Hippocampal formation (tissue), 2 donors: ENCODE data around the gene CHORDC1.
"Not testable (repeated sequence)": the region's sequence is repeated elsewhere in the genome, so short reads cannot be mapped to it uniquely, and the experiment has no call there.

ENCODE experiments used
- DNase-seq, 2 donors: peaks; one replicate each; lab custom pipeline; 2025; lab: John Stamatoyannopoulos, UW

The CHORDC1 gene

DNA sequence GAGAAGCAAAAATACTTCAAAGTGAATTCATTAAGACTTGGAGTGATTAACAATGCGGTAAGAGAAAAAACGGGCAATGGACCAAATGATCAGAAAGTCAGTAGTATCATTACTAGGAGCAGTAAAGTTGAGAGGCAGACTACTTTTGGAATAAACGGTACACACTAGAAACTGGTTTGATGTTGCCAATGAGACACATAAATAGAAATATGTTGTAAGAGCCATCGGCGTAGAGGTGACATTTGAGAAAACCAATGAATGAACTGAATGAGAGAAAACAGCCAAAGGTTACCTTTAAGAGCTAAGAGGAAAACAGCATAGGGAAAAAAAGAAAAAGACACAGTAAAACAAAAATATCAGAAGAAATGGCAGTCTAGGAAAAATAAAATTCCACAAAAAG is 6.2 kb downstream of the CHORDC1 start:
- DNase-seq = no peak

GRCh38 chr11:90213322-90213721 is 9.5 kb downstream of the CHORDC1 start:
- DNase-seq = no peak

GRCh38 chr11:90208857-90209256 is 14.0 kb downstream of the CHORDC1 start:
- no peak for DNase-seq

GRCh38 chr11:90207992-90208391 is 14.9 kb downstream of the CHORDC1 start:
- not testable (repeated sequence) for DNase-seq

DNA sequence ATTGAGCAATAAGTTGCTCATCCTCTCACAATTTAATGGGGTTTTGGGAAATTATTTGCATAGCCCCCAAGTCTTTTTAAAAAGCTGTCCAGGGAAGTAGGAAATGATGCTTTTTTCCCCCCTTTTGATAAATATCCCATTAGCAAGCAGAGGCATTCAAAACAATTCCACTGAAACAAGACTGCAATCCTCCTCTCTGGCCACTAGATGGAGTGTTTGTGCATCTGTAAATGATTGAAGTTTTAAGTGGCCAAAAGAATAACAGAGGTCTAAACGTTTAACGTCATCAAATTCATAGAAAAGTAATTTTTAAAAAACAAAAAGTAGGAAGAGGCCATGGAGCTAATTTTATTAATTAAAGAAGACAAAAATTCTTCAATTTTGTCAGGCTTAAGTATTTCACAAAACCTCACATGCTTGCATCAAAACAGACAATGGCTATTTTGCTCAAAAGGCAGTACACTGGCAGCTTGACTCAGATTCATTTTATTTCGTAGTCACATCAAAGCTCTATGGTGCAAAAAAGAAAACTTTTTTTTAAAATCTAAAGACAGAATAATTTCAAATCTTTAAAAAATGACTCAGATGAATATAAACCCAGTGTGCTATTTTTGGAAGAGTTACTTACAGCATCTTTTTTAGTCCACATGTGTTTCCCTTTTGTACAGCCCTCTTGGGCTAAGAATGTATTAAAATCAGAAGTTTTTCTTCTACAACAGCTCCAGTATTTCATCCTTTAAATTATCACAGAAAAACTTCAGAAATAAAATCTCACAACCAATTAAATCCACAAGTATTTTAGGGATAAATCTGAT is 17.8 kb downstream of the CHORDC1 start:
- peak in 1 of 2 donors; percentile 66 for DNase-seq

GRCh38 chr11:90204407-90204806 is 18.4 kb downstream of the CHORDC1 start:
- no peak for DNase-seq

GRCh38 chr11:90202342-90202741 is 20.5 kb downstream of the CHORDC1 start:
- no peak for DNase-seq

- no peak for DNase-seq
Measured at GRCh38 chr11:90197377-90197776, 25.5 kb downstream of the CHORDC1 start.

DNA sequence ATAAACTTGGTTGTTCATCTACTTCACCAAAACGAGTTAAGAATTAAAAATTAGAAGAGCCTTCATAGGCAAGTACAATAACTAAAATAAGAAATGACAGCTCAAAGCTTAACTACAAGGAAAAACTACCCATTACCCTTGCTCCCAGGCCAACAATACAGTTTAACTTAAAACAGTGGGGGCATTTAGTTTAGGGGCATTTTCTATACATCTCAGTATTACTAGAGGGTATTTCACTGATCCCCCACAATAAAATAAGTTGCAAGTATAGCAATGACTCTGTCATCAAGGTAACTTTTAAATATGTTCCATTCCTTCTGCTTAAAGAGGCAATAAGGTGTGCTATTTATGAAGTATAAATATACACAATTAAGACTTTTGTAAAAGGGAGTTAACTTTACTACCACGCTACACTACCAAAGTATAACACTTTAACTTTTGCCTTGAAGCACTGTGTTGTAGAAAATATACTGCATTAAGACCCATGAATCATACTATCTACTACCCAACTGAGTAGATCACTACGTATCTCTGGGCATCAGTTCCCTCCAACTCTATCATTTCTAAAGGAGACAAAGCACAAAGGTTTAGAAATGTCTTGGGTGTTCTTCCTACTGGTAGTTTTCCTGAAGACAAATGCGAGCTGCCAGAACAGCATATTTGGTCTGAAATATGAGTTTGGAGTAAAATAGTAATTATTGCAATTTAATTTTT is 29.8 kb downstream of the CHORDC1 start:
- no peak for DNase-seq

DNA sequence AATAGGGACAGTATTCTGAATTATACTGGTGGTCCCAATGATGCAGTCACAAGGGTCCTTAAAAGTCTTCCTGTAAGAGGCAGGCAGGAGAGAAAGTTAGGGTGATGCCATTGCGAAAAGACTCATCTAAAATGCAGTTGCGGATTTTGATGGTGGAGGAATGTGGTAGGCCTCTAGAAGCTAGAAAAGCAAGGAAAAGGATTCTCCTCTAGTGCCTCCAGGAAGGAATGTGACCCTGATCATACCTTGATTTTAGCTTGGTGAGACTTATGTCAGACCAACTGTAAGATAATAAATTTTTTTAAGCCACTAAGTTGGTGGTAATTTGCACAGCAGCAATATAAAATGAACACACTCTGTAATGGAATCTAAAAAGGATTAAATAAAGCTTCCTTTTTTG is 33.8 kb downstream of the CHORDC1 start:
- DNase-seq = no peak

DNA sequence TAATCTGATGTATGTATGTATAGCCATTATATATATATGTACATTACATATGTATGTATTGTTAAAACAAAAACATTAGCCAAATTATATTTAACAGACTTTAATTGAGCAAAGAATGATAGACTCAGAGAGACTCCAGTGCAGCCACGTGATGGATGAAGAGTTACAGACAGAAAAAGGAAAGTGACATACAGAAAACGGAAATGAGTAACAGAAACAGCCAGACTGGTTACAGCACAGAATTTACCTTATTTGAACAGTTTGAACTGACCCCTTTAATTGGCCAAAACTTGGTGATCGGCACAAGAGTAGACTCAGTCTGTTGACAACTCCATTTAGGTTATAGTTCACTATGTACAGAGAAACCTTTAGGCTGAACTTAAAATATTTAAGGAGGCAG is 35.0 kb downstream of the CHORDC1 start:
- DNase-seq = no peak

DNA sequence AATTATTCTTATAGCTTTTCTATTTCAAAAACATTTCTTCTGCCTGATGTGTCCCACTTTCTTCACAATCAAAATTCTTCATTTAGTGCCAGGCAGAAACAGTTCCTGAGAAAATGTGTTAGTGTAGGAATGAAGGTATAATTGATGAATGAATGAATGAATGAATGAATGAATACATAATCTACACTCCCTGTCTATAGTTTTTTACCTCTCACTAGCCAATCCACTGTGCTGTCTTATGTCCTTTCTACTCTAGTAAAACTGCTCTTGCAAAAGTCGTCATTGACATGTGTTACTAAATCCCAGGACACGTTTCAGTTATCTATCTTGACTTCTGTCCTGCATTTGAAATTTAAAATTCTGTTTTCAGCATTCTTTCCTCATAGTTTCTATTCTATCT is 42.9 kb downstream of the CHORDC1 start:
- no peak for DNase-seq

- no peak for DNase-seq
Measured at GRCh38 chr11:90178751-90179150, 44.1 kb downstream of the CHORDC1 start.

- DNase-seq = no peak
Measured at GRCh38 chr11:90176069-90176468, 46.8 kb downstream of the CHORDC1 start.

- DNase-seq = no peak
Measured at GRCh38 chr11:90171359-90171758, 51.5 kb downstream of the CHORDC1 start.

GRCh38 chr11:90168571-90168970 is 54.3 kb downstream of the CHORDC1 start:
- DNase-seq = no peak

GRCh38 chr11:90167704-90168103 is 55.1 kb downstream of the CHORDC1 start:
- not testable (repeated sequence) for DNase-seq

DNA sequence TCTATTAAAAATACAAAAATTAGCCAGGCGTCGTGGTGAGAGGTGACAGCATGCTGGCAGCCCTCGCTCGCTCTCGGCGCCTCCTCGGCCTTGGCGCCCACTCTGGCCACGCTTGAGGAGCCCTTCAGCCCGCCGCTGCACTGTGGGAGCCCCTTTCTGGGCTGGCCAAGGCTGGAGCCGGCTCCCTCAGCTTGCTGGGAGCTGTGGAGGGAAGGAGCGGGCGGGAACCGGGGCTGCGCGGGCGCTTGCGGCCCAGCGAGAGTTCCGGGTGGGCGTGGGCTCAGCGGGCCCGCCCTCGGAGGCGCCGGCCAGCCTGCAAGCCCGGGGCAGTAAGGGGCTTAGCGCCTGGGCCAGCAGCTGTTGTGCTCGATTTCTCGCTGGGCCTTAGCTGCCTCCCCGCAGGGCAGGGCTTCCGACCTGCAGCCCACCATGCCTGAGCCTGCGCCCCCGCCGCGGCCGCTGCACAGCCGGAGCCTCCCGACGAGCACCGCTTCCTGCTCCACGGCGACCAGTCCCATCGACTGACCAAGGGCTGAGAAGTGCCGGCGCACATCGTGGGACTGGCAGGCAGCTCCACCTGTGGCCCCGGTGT is 55.8 kb downstream of the CHORDC1 start:
- DNase-seq = not testable (repeated sequence)
